ACHN (cell line): ENCODE data around the gene LDLRAD4.
"Not testable (repeated sequence)": the region's sequence is repeated elsewhere in the genome, so short reads cannot be mapped to it uniquely, and the experiment has no call there.

Experiments
- DNase-seq: peaks from one replicate; pipeline ENCODE4 v3.0.0-alpha.2; 2015
- in situ Hi-C: cut with HindIII; loops from 2 replicates; pipeline ENCODE4 v1.10.0; 2017; ENCODE audit warnings: low sequenced_read_pairs, low pct_ligation_motif_present, low pct_unique_long_range_greater_than_20kb

Gene LDLRAD4

GRCh38 chr18:13470516-13471197 lies 252.1 kb downstream of the LDLRAD4 start:
- in situ Hi-C loops, result no loop called here
- DNase-seq, result no peak

GRCh38 chr18:13471198-13471845 lies 252.8 kb downstream of the LDLRAD4 start:
- no peak for DNase-seq
- in situ Hi-C loops, result no loop called here

GRCh38 chr18:13471971-13472628 lies 253.5 kb downstream of the LDLRAD4 start:
- DNase-seq, result no peak
- in situ Hi-C loops, result no loop called here

- in situ Hi-C loops, result no loop called here
- no peak for DNase-seq
Observed at GRCh38 chr18:13473751-13474150, 255.2 kb downstream of the LDLRAD4 start.

DNA sequence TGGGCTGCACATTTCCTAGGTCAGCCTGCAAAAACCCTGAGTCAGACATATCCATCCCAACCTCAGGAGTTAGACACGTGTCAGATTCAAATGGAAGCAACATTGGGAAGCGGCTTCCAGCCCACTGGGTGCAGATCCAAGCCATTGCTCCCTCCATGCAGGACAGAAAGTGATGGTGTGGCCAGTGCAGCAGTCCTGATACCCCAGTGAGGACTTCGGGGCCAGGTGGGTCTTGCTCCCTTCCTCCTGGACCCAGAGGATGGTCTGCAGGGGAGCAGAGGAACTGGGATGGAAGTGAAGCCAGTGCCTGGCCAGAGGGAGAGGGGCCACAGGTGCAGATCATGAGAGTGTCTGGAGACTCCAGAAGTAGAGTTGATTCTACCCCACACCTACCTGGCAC lies 255.8 kb downstream of the LDLRAD4 start:
- no peak for DNase-seq
- in situ Hi-C loops, result no loop called here

DNA sequence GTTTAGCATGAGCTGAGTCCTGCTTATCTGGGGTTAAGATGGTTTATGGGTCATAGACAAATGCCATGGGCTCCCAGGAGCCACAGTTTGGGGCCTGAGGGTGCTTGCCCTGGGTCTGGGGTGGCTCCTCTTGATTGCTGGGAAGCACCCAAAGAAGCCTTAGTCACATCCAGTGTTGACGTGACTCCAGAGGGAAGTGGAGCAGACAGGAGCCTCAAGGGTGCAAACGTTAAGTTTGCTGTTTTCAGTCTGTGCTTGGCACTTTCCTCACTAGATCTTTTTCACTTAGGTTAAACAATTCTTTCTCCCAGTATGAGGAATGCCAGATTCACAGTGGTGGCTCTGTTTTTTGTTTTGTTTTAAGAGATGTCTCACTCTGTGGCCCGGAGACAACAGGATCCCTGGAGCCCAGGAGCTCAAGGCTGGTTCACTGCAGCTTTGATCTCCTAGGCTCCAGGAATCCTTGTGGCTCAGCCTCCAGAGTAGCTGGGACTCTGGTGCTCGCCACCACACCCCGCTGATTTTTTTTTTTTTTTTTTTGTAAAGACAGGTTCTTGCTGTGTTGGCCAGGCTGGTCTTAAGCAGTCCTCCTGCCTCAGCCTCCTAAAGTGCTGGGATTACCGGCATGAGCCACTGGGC lies 256.5 kb downstream of the LDLRAD4 start:
- DNase-seq, result no peak

GRCh38 chr18:13476312-13476711 lies 257.8 kb downstream of the LDLRAD4 start:
- in situ Hi-C loops, result not testable (repeated sequence)

More for the DNA sequence above, 256.5 kb downstream of the LDLRAD4 start:
- in situ Hi-C loops, result no loop called here

DNA sequence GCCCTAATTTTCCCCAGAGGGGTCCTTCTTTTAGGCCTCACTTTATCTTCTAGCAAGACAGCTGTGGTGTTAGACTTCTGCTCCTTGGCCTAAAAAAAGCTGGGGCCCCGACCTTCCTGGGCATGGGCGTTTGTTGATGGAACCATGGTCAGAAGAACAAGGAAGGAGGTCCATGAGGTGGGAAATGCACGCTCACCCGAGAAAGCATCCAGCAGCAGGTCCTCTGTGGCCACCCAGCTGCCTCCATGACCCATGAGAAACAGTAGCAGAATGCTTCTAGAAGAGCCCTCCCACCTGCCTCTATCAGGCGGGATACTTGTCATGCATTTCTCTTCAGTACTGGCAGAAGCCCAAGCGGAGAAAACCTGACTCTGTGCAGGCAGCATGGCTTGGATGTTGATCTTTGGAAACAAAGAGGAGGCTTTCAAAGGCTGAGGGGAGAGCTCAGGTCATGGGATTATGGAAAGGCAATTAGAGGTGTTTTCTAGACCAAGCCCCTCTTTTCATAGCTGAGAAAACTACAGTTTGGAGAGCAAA lies 258.7 kb downstream of the LDLRAD4 start:
- in situ Hi-C loops, result no loop called here
- no peak for DNase-seq

More at GRCh38 chr18:13476312-13476711, 257.8 kb downstream of the LDLRAD4 start:
- DNase-seq, result not testable (repeated sequence)

DNA sequence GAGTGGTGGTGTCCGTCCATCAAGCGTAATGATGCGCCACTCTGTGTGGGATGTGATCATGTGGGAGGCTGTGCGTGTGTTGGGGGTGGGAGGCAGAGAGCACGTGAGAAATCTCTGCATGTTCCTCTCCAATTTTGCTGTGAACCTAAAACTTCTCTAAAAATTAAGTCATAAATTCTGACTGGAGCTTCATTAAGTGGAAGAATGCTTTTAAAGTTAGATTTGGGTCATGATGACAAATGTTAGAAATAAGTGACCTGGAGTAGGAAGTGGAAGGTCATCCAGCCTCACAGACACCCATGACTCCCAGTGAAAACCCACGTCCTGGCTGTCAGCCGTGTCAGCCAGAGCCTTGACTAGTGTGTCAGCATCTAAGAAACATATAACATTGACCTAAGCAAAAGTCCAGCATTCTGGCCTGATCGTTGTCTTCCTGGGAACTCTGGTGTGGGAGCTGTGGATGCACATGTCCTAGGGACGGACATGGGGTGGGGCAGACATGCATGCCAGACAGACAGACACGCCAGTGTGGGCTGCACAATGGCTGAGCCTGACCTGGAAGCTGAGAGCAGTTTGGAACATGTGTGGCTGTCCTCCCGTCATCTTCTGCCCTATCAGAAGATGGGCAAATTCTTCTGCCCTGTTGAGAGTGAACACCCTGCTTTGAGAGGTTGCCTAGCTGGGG lies 262.2 kb downstream of the LDLRAD4 start:
- no peak for DNase-seq

DNA sequence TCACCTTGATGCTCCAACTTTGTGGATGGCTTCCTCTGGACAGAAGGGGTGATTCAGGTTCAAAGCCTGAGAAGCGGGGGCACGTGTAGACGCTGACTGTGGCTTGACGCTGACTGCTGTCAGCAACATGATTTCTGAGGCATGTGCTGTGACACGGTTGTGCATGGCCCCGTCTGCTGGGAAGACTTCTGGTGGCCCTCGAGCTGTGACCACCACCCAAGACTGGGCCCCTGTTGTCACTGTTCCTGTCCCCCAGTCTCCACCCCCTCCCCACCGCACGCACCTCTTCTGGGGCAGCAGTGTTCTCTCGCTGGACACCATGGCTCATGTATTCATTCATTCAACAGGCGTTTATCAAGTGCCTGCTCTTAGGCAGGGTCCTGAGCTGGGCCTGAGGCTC lies 262.8 kb downstream of the LDLRAD4 start:
- in situ Hi-C loops, result no loop called here
- DNase-seq, result no peak

More for the DNA sequence above, 262.2 kb downstream of the LDLRAD4 start:
- in situ Hi-C loops, result no loop called here

- in situ Hi-C loops, result no loop called here
- DNase-seq, result no peak
Observed at GRCh38 chr18:13481820-13482617, 263.5 kb downstream of the LDLRAD4 start.

DNA sequence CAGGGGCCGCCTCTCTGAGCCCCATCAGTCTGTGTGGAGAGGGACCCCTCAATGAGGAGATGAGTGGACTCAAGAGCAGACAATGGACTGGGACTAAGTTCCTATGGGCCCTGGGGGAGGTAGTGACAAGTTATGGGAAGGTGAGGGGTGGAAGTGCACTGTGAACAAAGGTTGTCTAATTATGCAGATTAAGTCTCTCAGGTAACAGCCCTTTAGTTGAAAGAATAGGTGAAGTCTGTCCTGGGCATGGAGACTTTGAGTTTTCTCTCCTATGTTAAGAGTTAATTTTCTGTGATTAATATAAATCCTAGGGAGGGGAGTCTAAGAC lies 264.0 kb downstream of the LDLRAD4 start:
- DNase-seq, result no peak
- in situ Hi-C loops, result no loop called here

- DNase-seq, result no peak
- in situ Hi-C loops, result no loop called here
Observed at GRCh38 chr18:13483316-13484270, 265.0 kb downstream of the LDLRAD4 start.

DNA sequence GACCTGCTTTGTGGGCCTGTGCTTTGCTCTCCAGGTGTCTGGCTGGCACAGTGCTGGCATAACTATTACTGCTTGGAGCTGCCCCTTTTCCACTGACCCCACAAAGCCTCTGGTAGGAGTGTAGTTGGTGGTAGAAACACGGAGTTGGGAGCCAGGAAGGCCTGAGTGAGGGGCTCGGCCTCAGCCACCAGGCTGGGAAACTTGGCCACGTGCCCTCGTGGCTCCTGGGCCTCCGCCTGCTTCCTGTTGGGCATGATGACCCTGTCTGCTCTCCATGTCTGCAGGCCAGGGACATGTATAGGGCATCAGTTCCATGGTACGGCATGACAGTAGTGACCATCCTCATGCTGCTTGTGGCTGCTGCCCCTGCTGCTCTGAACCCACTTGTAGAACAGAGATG lies 266.6 kb downstream of the LDLRAD4 start:
- no peak for DNase-seq
- in situ Hi-C loops, result no loop called here

GRCh38 chr18:13485604-13486003 lies 267.0 kb downstream of the LDLRAD4 start:
- no peak for DNase-seq
- in situ Hi-C loops, result no loop called here

GRCh38 chr18:13486284-13486683 lies 267.7 kb downstream of the LDLRAD4 start:
- no peak for DNase-seq
- in situ Hi-C loops, result no loop called here

GRCh38 chr18:13486686-13487085 lies 268.1 kb downstream of the LDLRAD4 start:
- DNase-seq, result no peak
- in situ Hi-C loops, result no loop called here
